ENCODE results near the gene CRB1.

DNA sequence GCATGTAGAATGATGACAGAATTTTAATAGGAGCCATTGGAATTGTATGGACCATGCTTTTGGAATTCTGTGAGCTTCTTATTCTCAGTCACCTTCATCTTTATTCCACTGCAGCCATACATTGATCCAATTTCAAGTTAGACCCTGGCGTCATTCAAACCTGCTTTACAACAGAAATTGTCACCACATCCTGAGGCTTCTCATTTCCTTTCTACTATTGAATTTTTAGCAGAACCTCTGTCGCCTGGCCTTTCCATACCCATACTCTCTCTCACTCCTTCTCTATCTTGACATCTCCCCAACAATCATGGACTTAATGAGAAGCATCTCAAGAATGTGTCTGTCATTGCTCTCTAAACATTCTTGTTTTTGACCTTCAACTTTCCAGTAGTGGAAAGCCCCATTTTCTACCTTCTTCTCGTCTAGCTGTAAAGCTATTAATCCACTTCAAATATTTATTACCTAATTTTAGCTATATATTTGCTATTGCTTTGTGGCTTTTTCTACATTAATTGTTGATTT is 74.1 kb downstream of the CRB1 start:
- TF ChIP-seq CTCF (IDR thresholded peaks at IDR 0.05), result no peak
- no peak for TF ChIP-seq POLR2AphosphoS5 (IDR thresholded peaks at IDR 0.05)

All from sigmoid colon (tissue), 4 donors.